Measurements from ENCODE around the gene HERC4. TPM values are rescaled to one million over a fixed set of nuclear protein-coding genes. Genes with fewer than 3 reads are reported as not detected.
A peak's percentile ranks its signal among the peaks of the same experiment; 100 is the strongest.

Gene HERC4
- total RNA-seq, 2 donors from 2014 or later, result 53.8 to 60.1 TPM

DNA sequence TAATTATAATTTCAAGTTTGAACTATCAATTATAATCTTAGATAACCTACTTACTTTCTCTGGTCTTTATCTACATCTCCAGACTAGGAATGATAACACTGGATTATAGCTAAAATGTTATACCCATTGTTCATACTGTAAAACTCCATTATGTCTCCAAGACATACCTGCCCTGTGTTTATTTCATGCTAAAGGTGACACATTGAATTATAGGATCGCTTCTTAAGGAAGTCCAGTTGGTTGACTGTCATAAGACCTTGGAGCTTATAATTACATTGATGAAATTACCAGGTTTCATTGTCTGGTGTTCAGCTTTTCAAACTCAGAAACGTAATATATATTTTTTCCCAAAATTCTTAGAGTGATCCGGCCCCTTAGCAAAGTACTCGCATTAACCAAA is 15.5 kb upstream of the HERC4 start:
- 96 to 97% methylated on average over 4 of the region's 4 CpGs for WGBS, 2 experiments (ENCODE audit: insufficient coverage in 1 of 2, insufficient read length in 1 of 2)
- H3K4me1 Mint-ChIP-seq, result peaks cover 13% of the 10 kb centered on the region
- H3K9ac ChIP-seq (ENCODE audit: extremely low read depth, low read length, poor library complexity, severe bottlenecking), result no peak overlapping the region

DNA sequence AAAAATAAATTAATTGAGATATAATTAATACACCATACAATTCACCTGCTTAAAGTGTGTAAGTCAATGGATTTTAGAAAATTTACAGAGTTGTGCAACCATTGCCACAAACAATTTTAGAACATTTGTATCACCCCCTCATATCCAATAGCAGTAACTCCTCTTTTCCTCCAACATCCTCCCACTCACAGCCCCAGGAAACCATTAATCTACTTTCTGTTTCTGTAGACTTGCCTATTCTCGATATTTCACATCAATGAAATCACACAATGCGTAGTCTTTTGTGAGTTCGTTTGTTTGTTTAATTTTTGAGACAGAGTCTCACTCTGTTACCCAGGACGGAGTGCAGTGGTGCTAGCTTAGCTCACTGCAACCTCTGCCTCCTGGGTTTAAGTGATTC is 13.7 kb upstream of the HERC4 start:
- peaks cover 15% of the 10 kb centered on the region for H3K4me1 Mint-ChIP-seq
- H3K4me1 ChIP-seq (ENCODE audit: control insufficient read depth, insufficient read depth, low read length), result no peaks in the 10 kb centered on the region
- no peaks in the 10 kb centered on the region for H3K9me3 ChIP-seq (ENCODE audit: control insufficient read depth, low read length)
- no peak overlapping the region for H3K9ac ChIP-seq (ENCODE audit: extremely low read depth, low read length, poor library complexity, severe bottlenecking)
- TF ChIP-seq, protein P1, sequence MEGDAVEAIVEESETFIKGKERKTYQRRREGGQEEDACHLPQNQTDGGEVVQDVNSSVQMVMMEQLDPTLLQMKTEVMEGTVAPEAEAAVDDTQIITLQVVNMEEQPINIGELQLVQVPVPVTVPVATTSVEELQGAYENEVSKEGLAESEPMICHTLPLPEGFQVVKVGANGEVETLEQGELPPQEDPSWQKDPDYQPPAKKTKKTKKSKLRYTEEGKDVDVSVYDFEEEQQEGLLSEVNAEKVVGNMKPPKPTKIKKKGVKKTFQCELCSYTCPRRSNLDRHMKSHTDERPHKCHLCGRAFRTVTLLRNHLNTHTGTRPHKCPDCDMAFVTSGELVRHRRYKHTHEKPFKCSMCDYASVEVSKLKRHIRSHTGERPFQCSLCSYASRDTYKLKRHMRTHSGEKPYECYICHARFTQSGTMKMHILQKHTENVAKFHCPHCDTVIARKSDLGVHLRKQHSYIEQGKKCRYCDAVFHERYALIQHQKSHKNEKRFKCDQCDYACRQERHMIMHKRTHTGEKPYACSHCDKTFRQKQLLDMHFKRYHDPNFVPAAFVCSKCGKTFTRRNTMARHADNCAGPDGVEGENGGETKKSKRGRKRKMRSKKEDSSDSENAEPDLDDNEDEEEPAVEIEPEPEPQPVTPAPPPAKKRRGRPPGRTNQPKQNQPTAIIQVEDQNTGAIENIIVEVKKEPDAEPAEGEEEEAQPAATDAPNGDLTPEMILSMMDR (conservative IDR thresholded peaks at IDR 0.05), result no peak
- H3K4me3 ChIP-seq (ENCODE audit: low read length), result no peak overlapping the region
- no peaks in the 10 kb centered on the region for H3K36me3 Mint-ChIP-seq (ENCODE audit: low read depth)
- H3K27me3 ChIP-seq (ENCODE audit: control insufficient read depth, insufficient read depth, low read length, poor library complexity, severe bottlenecking), result no peaks in the 10 kb centered on the region
- WGBS, 2 experiments (ENCODE audit: insufficient coverage in 1 of 2, insufficient read length in 1 of 2), result 91 to 94% methylated on average over 4 of the region's 4 CpGs
- H3K27ac ChIP-seq (ENCODE audit: low read depth, low read length), result no peak overlapping the region
- H3K36me3 ChIP-seq (ENCODE audit: control insufficient read depth, insufficient read depth, low read length), result no peaks in the 10 kb centered on the region
- no peaks in the 10 kb centered on the region for H3K27me3 Mint-ChIP-seq (ENCODE audit: insufficient read depth)
- H3K27ac Mint-ChIP-seq, result no peak overlapping the region
- H3K9me3 Mint-ChIP-seq, result no peaks in the 10 kb centered on the region
- DNase-seq, result no peak
- H3K4me3 Mint-ChIP-seq, result no peak overlapping the region

More for the DNA sequence above, 15.5 kb upstream of the HERC4 start:
- Histone ChIP-seq H3K4me1 (ENCODE audit: control insufficient read depth, insufficient read depth, low read length) (no peaks in the 10 kb centered on the region), H3K9me3 (ENCODE audit: control insufficient read depth, low read length) (no peaks in the 10 kb centered on the region), H3K27ac (ENCODE audit: low read depth, low read length) (no peak overlapping the region), H3K27me3 (ENCODE audit: control insufficient read depth, insufficient read depth, low read length, poor library complexity, severe bottlenecking) (no peaks in the 10 kb centered on the region), H3K4me3 (ENCODE audit: low read length) (no peak overlapping the region), H3K36me3 (ENCODE audit: control insufficient read depth, insufficient read depth, low read length) (no peaks in the 10 kb centered on the region)
- H3K4me3 Mint-ChIP-seq, result no peak overlapping the region
- H3K27me3 Mint-ChIP-seq (ENCODE audit: insufficient read depth), result no peaks in the 10 kb centered on the region
- no peak for DNase-seq
- H3K9me3 Mint-ChIP-seq, result peaks cover 2% of the 10 kb centered on the region
- no peak overlapping the region for H3K27ac Mint-ChIP-seq
- no peaks in the 10 kb centered on the region for H3K36me3 Mint-ChIP-seq (ENCODE audit: low read depth)
- TF ChIP-seq, protein P1 (conservative IDR thresholded peaks at IDR 0.05), result no peak

DNA sequence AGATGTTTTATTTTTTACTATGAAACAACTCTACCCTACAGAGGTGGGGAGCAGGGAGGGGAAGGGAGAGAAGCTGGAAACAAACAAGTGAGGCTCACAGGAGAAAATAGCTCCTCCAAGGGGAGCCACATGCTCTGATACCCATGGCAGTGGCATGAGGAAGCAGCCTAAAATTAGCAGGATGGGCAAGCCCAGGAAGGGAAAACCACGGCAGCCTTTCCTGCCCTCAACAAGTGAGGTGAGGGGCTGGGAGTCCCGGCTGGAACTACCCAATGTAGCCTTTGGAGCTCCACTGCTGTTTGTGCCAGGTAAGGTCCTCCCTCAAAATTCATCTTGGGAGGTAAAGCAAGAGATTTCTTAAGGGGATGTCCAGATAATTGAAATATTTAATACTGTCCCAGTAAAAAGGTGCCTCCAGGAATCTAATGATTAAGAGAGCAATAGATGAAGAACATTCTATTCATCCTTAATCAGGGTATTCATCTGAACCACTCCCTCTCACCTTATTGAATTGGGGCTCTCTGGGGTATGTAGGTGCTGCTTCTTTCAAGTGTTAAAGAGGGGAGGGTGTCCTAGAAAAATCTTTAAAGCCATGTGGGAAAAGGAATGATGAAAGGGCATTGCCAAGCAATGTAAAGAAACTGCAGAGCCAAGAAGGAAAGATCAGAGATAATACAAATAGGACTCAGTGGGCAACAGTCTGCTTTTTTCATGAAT is 12.8 kb upstream of the HERC4 start:
- Mint-ChIP-seq H3K27ac (no peak overlapping the region), H3K9me3 (no peaks in the 10 kb centered on the region), H3K4me1 (peaks cover 15% of the 10 kb centered on the region), H3K4me3 (no peak overlapping the region), H3K27me3 (ENCODE audit: insufficient read depth) (no peaks in the 10 kb centered on the region), H3K36me3 (ENCODE audit: low read depth) (no peaks in the 10 kb centered on the region)
- TF ChIP-seq, protein P1 (conservative IDR thresholded peaks at IDR 0.05), result no peak
- H3K9ac ChIP-seq (ENCODE audit: extremely low read depth, low read length, poor library complexity, severe bottlenecking), result no peak overlapping the region
- whole genome bisulfite sequencing, 2 experiments (ENCODE audit: insufficient coverage in 1 of 2, insufficient read length in 1 of 2), result 65% methylated on average over 2 of the region's 2 CpGs
- no peaks in the 10 kb centered on the region for H3K9me3 ChIP-seq (ENCODE audit: control insufficient read depth, low read length)
- H3K4me1 ChIP-seq (ENCODE audit: control insufficient read depth, insufficient read depth, low read length), result no peaks in the 10 kb centered on the region
- no peaks in the 10 kb centered on the region for H3K36me3 ChIP-seq (ENCODE audit: control insufficient read depth, insufficient read depth, low read length)
- peak; percentile 63 for DNase-seq
- H3K4me3 ChIP-seq (ENCODE audit: low read length), result no peak overlapping the region
- H3K27me3 ChIP-seq (ENCODE audit: control insufficient read depth, insufficient read depth, low read length, poor library complexity, severe bottlenecking), result no peaks in the 10 kb centered on the region
- no peak overlapping the region for H3K27ac ChIP-seq (ENCODE audit: low read depth, low read length)
